Testis (tissue), 2 donors: ENCODE measurements around the gene TTC9C.

Source experiments
- POLR2A ChIP-seq: fragments of 450-650 bp; IDR thresholded peaks from one replicate; pipeline ENCODE4 v1.6.1; 2017; ENCODE audit warnings: antibody characterized with exemption, mild to moderate bottlenecking, moderate library complexity
- TF ChIP-seq, protein P1 (sequence below), 3 experiments: fragments of 450-650 bp in 2 of 3; fragments of 200-600 bp in 1 of 3; sonication (generic) in 1 of 3; IDR thresholded peaks; one replicate each; pipeline ENCODE4 v1.5.1; 2016 to 2019; ENCODE audit warnings: antibody characterized with exemption in 3 of 3, mild to moderate bottlenecking in 2 of 3, moderate library complexity in 1 of 3

DNA sequence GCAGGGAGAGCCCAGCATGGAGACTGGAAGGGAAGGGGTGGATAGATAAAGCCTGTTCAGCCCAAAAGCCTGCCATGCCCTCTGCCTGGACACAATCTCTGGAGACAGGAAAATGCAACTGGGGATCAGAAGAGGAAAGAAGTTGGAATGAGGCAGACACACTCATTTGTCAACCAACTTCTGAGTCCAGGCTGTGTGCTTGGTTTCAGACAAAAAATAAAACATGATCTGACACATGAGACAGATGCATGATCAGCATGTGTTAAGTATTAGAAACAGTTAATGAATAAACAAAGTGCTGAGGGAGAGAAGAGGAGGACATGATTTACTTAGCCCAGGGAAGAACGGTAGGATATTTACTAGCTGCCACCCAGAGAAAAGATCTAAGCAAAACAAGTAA is 39.8 kb upstream of the TTC9C start:
- TF ChIP-seq, protein P1, sequence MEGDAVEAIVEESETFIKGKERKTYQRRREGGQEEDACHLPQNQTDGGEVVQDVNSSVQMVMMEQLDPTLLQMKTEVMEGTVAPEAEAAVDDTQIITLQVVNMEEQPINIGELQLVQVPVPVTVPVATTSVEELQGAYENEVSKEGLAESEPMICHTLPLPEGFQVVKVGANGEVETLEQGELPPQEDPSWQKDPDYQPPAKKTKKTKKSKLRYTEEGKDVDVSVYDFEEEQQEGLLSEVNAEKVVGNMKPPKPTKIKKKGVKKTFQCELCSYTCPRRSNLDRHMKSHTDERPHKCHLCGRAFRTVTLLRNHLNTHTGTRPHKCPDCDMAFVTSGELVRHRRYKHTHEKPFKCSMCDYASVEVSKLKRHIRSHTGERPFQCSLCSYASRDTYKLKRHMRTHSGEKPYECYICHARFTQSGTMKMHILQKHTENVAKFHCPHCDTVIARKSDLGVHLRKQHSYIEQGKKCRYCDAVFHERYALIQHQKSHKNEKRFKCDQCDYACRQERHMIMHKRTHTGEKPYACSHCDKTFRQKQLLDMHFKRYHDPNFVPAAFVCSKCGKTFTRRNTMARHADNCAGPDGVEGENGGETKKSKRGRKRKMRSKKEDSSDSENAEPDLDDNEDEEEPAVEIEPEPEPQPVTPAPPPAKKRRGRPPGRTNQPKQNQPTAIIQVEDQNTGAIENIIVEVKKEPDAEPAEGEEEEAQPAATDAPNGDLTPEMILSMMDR (IDR thresholded peaks at IDR 0.05) = no peak
- TF ChIP-seq POLR2A = no peak
